SU-DHL-6 (cell line): Measurements from ENCODE around the gene CAMK2N2.

Source experiments
- H2AFZ ChIP-seq: fragments of 200-600 bp; sonication (generic); 2 replicates; pipeline ENCODE4 v1.6.1; 2014; ENCODE audit warnings: low read depth, mild to moderate bottlenecking, moderate library complexity, mixed read lengths, antibody characterized with exemption, low read length; ENCODE audit not compliant: severe bottlenecking
- H3F3A ChIP-seq: fragments of 200-600 bp; shearing (Covaris generic); 2 replicates; pipeline ENCODE4 v1.6.0; 2016; ENCODE audit warnings: antibody characterized with exemption, mild to moderate bottlenecking; ENCODE audit not compliant: insufficient read depth
- H3K27ac ChIP-seq: fragments of 200-600 bp; sonication (generic); 2 replicates; pipeline ENCODE4 v1.5.1; 2016; ENCODE audit warnings: low read depth, mild to moderate bottlenecking, low read length, moderate library complexity, mixed read lengths
- H3K27me3 ChIP-seq: fragments of 200-600 bp; sonication (generic), shearing (Covaris generic); 2 replicates; pipeline ENCODE4 v1.6.0; 2014; ENCODE audit warnings: mild to moderate bottlenecking, low read length
- H3K36me3 ChIP-seq: fragments of 200-600 bp; sonication (generic); 2 replicates; pipeline ENCODE4 v1.6.1; 2014; ENCODE audit warnings: mild to moderate bottlenecking, low read length, mixed read lengths
- H3K4me2 ChIP-seq: fragments of 300-600, 200-600 bp; shearing (Covaris generic), sonication (generic); 2 replicates; pipeline ENCODE4 v1.6.0; 2014; ENCODE audit warnings: low read length, low read depth, mild to moderate bottlenecking; ENCODE audit not compliant: poor library complexity, severe bottlenecking
- H3K4me3 ChIP-seq: fragments of 200-600 bp; sonication (generic); 2 replicates; pipeline ENCODE4 v1.5.1; 2014; ENCODE audit warnings: antibody characterized with exemption, low read length, mild to moderate bottlenecking, mixed read lengths; ENCODE audit not compliant: insufficient read depth, poor library complexity, severe bottlenecking
- H3K79me2 ChIP-seq: fragments of 200-600 bp; sonication (generic); 2 replicates; pipeline ENCODE4 v1.6.1; 2014; ENCODE audit warnings: mild to moderate bottlenecking, low read length, moderate library complexity; ENCODE audit not compliant: insufficient read depth
- H3K9ac ChIP-seq: fragments of 200-600 bp; sonication (generic); 2 replicates; pipeline ENCODE4 v1.7.0; 2014; ENCODE audit warnings: mild to moderate bottlenecking, low read length
- H3K9me2 ChIP-seq: fragments of 200-600 bp; sonication (generic); replicated peaks from 2 replicates; pipeline ENCODE4 v1.6.1; 2014; ENCODE audit warnings: low read length; ENCODE audit not compliant: insufficient read depth
- H3K9me3 ChIP-seq: fragments of 200-600 bp; sonication (generic); 2 replicates; pipeline ENCODE4 v1.6.1; 2014; ENCODE audit warnings: low read length, mixed read lengths; ENCODE audit not compliant: insufficient read depth
- H4K20me1 ChIP-seq: fragments of 200-600 bp; sonication (generic); 2 replicates; pipeline ENCODE4 v1.6.1; 2014; ENCODE audit warnings: low read depth, mild to moderate bottlenecking, antibody characterized with exemption, low read length, moderate library complexity, mixed read lengths
- CTCF ChIP-seq: fragments of 200-600 bp; sonication (generic); IDR thresholded peaks from one replicate; pipeline ENCODE4 v1.5.1; 2017; ENCODE audit warnings: antibody characterized with exemption, mild to moderate bottlenecking, low read length, moderate library complexity; ENCODE audit not compliant: insufficient read depth, poor library complexity, severe bottlenecking
- EZH2phosphoT487 ChIP-seq: fragments of 200-600 bp; sonication (generic), shearing (Covaris generic); conservative IDR thresholded peaks from 2 replicates; pipeline ENCODE4 v1.6.1; 2018; ENCODE audit warnings: mild to moderate bottlenecking, antibody characterized with exemption, low read length, moderate library complexity, mixed read lengths

Gene CAMK2N2

DNA sequence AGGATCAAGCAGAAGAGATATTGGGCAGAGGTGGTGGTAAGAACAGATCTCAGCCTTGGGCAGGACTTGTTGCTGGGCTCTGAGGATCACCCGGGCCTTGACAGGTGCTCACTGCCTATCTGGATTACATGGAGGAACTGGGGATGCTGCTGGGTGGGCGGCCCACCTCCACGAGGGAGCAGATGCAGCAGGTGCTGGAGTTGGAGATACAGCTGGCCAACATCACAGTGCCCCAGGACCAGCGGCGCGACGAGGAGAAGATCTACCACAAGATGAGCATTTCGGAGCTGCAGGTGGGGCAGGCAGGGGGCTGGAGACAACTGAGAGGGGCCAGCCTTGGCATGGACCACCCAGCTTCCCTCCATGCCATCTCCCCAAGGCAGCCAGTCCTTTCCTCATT is 22.3 kb upstream of the CAMK2N2 start:
- no peaks in the 10 kb centered on the region for H3K79me2 ChIP-seq
- TF ChIP-seq CTCF (no peak), EZH2phosphoT487 (no peak)

GRCh38 chr3:184282941-184283340 is 21.6 kb upstream of the CAMK2N2 start:
- TF ChIP-seq CTCF (no peak), EZH2phosphoT487 (no peak)
- H3K79me2 ChIP-seq, result no peaks in the 10 kb centered on the region

More for the DNA sequence above, 22.3 kb upstream of the CAMK2N2 start:
- Histone ChIP-seq H3K4me2 (no peak overlapping the region), H3K9ac (no peak overlapping the region), H3K27me3 (no peaks in the 10 kb centered on the region), H3K36me3 (no peaks in the 10 kb centered on the region), H4K20me1 (no peaks in the 10 kb centered on the region), H3F3A (no peaks in the 10 kb centered on the region), H3K9me3 (no peaks in the 10 kb centered on the region), H3K9me2 (no peaks in the 10 kb centered on the region), H3K4me3 (no peak overlapping the region), H3K27ac (no peak overlapping the region), H2AFZ (no peak overlapping the region)

GRCh38 chr3:184277366-184277765 is 16.0 kb upstream of the CAMK2N2 start:
- Histone ChIP-seq H3K27me3 (no peaks in the 10 kb centered on the region), H4K20me1 (no peaks in the 10 kb centered on the region), H3K9ac (no peak overlapping the region), H3K27ac (no peak overlapping the region), H3K4me2 (no peak overlapping the region), H3K9me2 (no peaks in the 10 kb centered on the region), H3K9me3 (no peaks in the 10 kb centered on the region), H3K36me3 (no peaks in the 10 kb centered on the region), H3F3A (no peaks in the 10 kb centered on the region), H2AFZ (no peak overlapping the region), H3K4me3 (no peak overlapping the region), H3K79me2 (no peaks in the 10 kb centered on the region)
- TF ChIP-seq CTCF, result no peak
- no peak for TF ChIP-seq EZH2phosphoT487

More at GRCh38 chr3:184282941-184283340, 21.6 kb upstream of the CAMK2N2 start:
- Histone ChIP-seq H2AFZ (no peak overlapping the region), H4K20me1 (no peaks in the 10 kb centered on the region), H3F3A (no peaks in the 10 kb centered on the region), H3K36me3 (no peaks in the 10 kb centered on the region), H3K9ac (no peak overlapping the region), H3K9me3 (no peaks in the 10 kb centered on the region), H3K4me3 (no peak overlapping the region), H3K9me2 (no peaks in the 10 kb centered on the region), H3K27ac (no peak overlapping the region), H3K27me3 (no peaks in the 10 kb centered on the region), H3K4me2 (no peak overlapping the region)
